HAP-1 (cell line): ENCODE results near the gene SCAP.
"Not testable (repeated sequence)": the region's sequence is repeated elsewhere in the genome, so short reads cannot be mapped to it uniquely, and the experiment has no call there.

Source experiments
- DNase-seq, 2 experiments: peaks; one replicate each; pipeline ENCODE4 v3.0.0-alpha.2; 2016 to 2020; ENCODE audit warnings: low spot score in 2 of 2
- H3K27me3 ChIP-seq: fragments of 250-450 bp; sonication (Bioruptor Pico); 2 replicates; pipeline ENCODE4 v1.5.1; 2020; ENCODE audit warnings: low read depth, mild to moderate bottlenecking, moderate library complexity
- H3K36me3 ChIP-seq: fragments of 250-450 bp; sonication (Bioruptor Pico); replicated peaks from 2 replicates; pipeline ENCODE4 v1.5.1; 2020; ENCODE audit warnings: mild to moderate bottlenecking
- H3K4me1 ChIP-seq: fragments of 250-450 bp; sonication (Bioruptor Pico); 2 replicates; pipeline ENCODE4 v1.5.1; 2020; ENCODE audit warnings: mild to moderate bottlenecking
- H3K4me3 ChIP-seq: fragments of 250-450 bp; sonication (Bioruptor Pico); 2 replicates; pipeline ENCODE4 v1.5.1; 2020; ENCODE audit warnings: mild to moderate bottlenecking, moderate library complexity
- H3K9me3 ChIP-seq: fragments of 250-450 bp; sonication (Bioruptor Pico); 2 replicates; pipeline ENCODE4 v1.5.1; 2020; ENCODE audit warnings: mild to moderate bottlenecking, moderate library complexity
- in situ Hi-C: fragments of 300-500 bp; cut with MboI; formaldehyde crosslinking; loops from 3 replicates; pipeline ENCODE4 v1.14.3; 2020; ENCODE audit warnings: low sequenced_read_pairs, inconsistent platforms, mixed read lengths

SCAP gene

DNA sequence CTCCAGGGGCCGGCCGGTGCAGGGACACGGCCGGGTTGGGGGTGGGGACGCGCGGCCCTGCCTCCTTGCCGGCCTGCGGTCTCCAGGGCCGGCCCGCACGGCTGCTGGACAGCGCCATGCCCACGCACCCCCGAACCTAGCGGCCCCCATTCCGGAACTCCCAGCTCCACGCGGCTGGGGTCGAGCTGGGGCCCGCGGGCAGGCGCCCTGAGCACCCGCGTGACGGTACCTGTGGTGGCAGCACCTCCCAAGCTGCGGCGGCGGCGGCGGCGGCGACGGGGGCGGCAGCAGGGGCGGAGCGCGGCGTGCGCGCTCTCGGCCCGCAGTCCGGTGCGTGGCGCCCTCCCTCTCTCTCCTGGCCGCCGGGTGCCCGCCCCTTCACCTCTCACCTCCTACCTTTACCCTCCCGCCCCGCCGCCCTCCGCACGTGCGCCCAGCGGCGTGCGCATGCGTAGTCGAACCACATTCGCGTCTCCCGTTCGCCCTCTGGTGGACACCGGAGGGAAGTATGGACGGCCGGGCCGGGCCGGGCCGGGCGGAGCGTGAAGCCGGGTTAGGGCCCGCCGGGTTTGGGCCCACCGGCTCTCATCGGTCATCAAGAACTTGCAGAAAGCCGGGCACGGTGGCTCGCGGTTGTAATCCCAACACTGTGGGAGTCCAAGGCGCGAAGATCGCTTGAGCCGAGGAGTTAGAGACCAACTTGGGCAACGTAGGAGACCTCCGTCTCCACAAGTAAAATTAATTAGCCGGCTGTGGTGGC, at the start of gene SCAP:
Gene SCAP (minus strand): TSS at position 372 of the 760 bp plus-strand sequence. CDS start 32,948 bp downstream, outside the sequence.
- peak; percentile 92 to 98 for DNase-seq
- in situ Hi-C loops, result no loop called here

GRCh38 chr3:47523310-47524073, 47.8 kb upstream of the SCAP start:
- no peaks in the 10 kb centered on the region for H3K27me3 ChIP-seq
- peaks cover 17% of the 10 kb centered on the region for H3K4me1 ChIP-seq
- H3K4me3 ChIP-seq, result no peak overlapping the region
- in situ Hi-C loops, result loop anchor here (5.0 kb wide), 1 partner anchor 259 kb away; the partner anchor contains the start of gene SMARCC1
- H3K9me3 ChIP-seq, result no peaks in the 10 kb centered on the region; the same call in 1 of the 2 replicates
- no peaks in the 10 kb centered on the region for H3K36me3 ChIP-seq
- no peak for DNase-seq

More for the DNA sequence above, at the start of gene SCAP:
- Histone ChIP-seq H3K4me3 (peak within 1 kb of the TSS; percentile 89), H3K9me3 (0 out of 2 replicates have a peak, but pooled peaks cover 3% of the 10 kb centered on the region), H3K4me1 (peaks cover 9% of the 10 kb centered on the region), H3K36me3 (no peaks in the 10 kb centered on the region; the same call in 1 of the 2 replicates), H3K27me3 (no peaks in the 10 kb centered on the region)

- DNase-seq, result peak; percentile 92
- Histone ChIP-seq H3K9me3 (no peaks in the 10 kb centered on the region; the same call in 1 of the 2 replicates), H3K4me3 (no peak overlapping the region), H3K4me1 (peaks cover 17% of the 10 kb centered on the region), H3K27me3 (no peaks in the 10 kb centered on the region), H3K36me3 (no peaks in the 10 kb centered on the region)
- in situ Hi-C loops, result loop anchor here (5.0 kb wide), 1 partner anchor 260 kb away; the partner anchor contains the start of gene SMARCC1
Observed at GRCh38 chr3:47522082-47522987, 46.6 kb upstream of the SCAP start.

DNA sequence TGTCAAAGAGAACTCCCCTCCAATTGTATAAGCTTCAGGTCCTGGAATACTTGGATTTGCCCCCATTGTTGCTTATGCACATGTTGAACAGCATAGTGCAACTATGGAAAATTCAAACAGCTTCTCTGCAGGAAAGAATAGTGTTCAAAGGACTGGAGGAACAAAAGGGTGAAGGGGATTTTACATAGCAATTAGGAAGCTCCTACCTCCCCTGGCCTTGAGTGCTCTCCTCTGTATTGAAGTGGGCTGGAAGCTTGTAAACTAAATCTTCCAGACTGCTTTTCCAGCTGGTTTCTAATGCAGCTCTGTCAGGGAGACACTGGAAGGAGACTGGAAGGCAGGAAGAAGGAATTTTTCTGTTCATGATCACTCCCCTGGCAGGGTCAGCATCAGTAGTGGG, 45.0 kb upstream of the SCAP start:
- no peaks in the 10 kb centered on the region for H3K27me3 ChIP-seq
- in situ Hi-C loops, result loop anchor here (5.0 kb wide), 1 partner anchor 262 kb away; the partner anchor contains the start of gene SMARCC1
- DNase-seq, result peak; percentile 74 to 99
- H3K36me3 ChIP-seq, result no peaks in the 10 kb centered on the region
- H3K9me3 ChIP-seq, result no peaks in the 10 kb centered on the region
- H3K4me3 ChIP-seq, result no peak overlapping the region
- H3K4me1 ChIP-seq, result peaks cover 21% of the 10 kb centered on the region

- in situ Hi-C loops, result no loop called here
- H3K4me1 ChIP-seq, result peaks cover 25% of the 10 kb centered on the region
Observed at GRCh38 chr3:47517937-47518336, 42.2 kb upstream of the SCAP start.

GRCh38 chr3:47515864-47516319, 40.2 kb upstream of the SCAP start:
- peaks cover 20% of the 10 kb centered on the region for H3K4me1 ChIP-seq
- H3K9me3 ChIP-seq, result no peaks in the 10 kb centered on the region
- no peak overlapping the region for H3K4me3 ChIP-seq
- in situ Hi-C loops, result no loop called here
- H3K36me3 ChIP-seq, result peaks cover 5% of the 10 kb centered on the region; the same call in 1 of the 2 replicates
- no peaks in the 10 kb centered on the region for H3K27me3 ChIP-seq
- DNase-seq, result peak in 1 of 2 experiments; percentile 28

More at GRCh38 chr3:47517937-47518336, 42.2 kb upstream of the SCAP start:
- H3K9me3 ChIP-seq, result no peaks in the 10 kb centered on the region
- H3K4me3 ChIP-seq, result no peak overlapping the region
- DNase-seq, result no peak
- H3K27me3 ChIP-seq, result no peaks in the 10 kb centered on the region
- no peaks in the 10 kb centered on the region for H3K36me3 ChIP-seq

DNA sequence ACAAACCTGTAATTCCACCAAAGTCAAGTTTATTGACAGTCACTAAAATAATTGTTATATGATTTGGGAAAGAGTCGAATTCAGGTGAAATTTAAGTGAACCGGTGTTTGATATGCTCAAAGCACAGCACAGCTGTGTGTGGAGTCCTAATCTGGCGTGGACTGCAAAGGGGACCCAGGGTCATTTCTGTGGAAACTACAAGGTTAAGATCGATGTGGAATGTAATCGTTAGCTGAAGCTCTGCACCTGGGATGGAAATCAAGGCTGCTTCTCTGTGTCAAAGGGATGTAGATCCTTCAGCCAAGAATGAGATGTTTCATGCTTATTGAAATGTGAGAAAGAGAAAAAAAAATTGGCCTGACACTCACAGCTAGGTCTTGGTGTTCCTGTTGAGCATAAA, 39.4 kb upstream of the SCAP start:
- in situ Hi-C loops, result no loop called here
- Histone ChIP-seq H3K4me1 (peaks cover 14% of the 10 kb centered on the region), H3K9me3 (no peaks in the 10 kb centered on the region), H3K36me3 (peaks cover 13% of the 10 kb centered on the region), H3K27me3 (no peaks in the 10 kb centered on the region), H3K4me3 (no peak overlapping the region)
- no peak for DNase-seq

DNA sequence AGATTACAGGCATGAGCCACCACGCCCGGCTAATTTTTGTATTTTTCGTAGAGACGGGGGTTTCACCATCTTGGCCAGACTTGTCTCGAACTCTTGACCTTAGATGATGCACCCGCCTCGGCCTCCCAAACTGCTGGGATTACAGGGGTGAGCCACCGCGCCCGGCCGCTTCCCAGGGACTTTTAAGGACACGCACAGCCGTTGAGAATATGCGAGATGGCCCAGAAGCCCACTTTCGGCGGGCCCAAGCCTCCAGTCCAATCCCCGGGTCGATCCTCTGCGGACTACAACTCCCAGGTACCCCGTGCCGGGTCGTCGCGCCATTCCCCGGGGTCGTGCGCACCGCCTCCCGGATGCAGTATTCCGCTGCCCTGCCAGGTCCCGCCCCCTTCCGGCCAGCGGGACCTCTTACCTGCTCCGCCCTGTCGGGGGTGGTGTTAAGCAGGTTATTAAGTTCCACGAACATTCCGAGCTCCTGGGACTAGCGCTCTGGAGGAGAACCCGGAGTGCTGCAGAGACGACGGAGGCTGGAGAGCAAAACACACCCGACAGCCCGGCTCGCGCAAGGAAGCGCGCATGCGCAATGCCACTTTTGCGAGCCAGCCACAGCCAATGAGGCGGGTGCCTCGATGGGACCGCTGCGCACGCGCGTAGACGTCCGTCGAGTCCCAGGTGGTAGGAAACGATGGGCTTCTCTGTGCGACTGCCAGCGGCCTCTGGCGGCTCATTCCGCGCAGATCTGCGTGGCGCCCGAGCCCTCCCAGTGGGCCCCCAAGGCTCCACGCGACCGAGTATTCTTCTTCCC, 37.6 kb upstream of the SCAP start, which contains the start of gene ELP6:
Gene ELP6 (minus strand): TSS at position 588 of the 805 bp plus-strand sequence. CDS start 122 bp downstream, at position 466.
- Histone ChIP-seq H3K4me1 (peaks cover 14% of the 10 kb centered on the region), H3K36me3 (peaks cover 25% of the 10 kb centered on the region), H3K4me3 (peak within 1 kb of the TSS; percentile 64), H3K27me3 (no peaks in the 10 kb centered on the region), H3K9me3 (no peaks in the 10 kb centered on the region)
- peak; percentile 93 to 98 for DNase-seq
- in situ Hi-C loops, result no loop called here

DNA sequence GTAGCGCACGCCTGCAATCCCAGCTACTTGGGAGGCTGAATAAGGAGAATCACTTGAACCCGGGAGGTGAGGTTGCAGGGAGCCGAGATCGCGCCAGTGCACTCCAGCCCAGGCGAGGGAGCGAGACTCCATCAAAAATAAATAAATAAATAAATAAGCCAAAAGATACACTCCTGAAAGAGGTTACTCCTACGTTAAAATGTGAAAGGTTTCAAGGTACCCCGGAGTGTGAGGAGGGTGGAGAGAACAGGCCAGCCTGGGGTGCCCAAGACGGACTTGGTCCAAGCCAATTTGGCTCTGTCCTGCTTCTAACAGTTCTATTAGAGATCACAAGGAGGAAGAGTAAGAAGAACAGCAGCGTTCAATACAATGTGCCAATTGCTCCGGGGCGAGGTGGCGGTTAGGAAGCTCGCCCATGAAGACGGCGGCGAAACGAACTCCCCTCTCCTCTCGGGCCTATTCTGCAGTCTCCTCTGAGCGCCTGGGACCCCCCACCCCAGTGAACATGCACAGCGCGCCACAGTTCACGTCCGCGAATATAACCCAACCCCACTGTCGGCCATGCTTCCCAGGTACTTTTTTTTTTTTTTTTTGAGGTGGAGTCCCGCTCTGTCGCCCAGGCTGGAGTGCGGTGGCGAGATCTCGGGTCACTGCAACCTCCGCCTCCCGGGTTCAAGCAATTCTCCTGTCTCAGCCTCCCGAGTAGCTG, 36.8 kb upstream of the SCAP start:
- Histone ChIP-seq H3K4me1 (peaks cover 14% of the 10 kb centered on the region), H3K27me3 (no peaks in the 10 kb centered on the region), H3K9me3 (no peaks in the 10 kb centered on the region), H3K4me3 (peak overlapping the region; percentile 64), H3K36me3 (peaks cover 28% of the 10 kb centered on the region)
- in situ Hi-C loops, result no loop called here
- peak; percentile 28 to 47 for DNase-seq

GRCh38 chr3:47505267-47505666, 29.5 kb upstream of the SCAP start:
- H3K9me3 ChIP-seq, in situ Hi-C loops, H3K27me3 ChIP-seq, DNase-seq, H3K4me3 ChIP-seq, H3K4me1 ChIP-seq: not testable (repeated sequence)
- peaks cover 62% of the 10 kb centered on the region for H3K36me3 ChIP-seq

DNA sequence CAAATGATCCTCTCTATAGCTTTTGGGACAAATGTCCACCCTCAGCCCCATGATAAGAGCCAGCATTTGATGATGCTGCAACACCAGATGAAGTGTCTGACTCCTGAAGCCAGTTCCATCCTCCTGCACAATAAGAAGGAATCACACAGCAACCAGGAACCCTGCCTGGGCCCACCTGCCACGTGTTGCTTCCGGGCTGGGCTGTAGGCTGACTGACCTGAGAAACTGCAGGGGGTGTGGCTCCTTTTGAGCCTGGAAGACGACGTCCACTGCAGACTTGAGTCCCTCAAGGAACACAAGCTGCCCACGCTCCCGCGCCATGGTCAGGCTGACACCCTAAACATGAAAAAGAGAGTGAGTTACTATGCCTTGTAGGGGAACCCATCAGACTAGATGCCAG, 28.4 kb upstream of the SCAP start:
- Histone ChIP-seq H3K36me3 (peaks cover 58% of the 10 kb centered on the region), H3K4me3 (no peak overlapping the region), H3K9me3 (no peaks in the 10 kb centered on the region), H3K4me1 (no peaks in the 10 kb centered on the region), H3K27me3 (no peaks in the 10 kb centered on the region)
- DNase-seq, result no peak
- in situ Hi-C loops, result no loop called here

- no peaks in the 10 kb centered on the region for H3K4me1 ChIP-seq
- H3K9me3 ChIP-seq, result no peaks in the 10 kb centered on the region
- no peak overlapping the region for H3K4me3 ChIP-seq
- in situ Hi-C loops, result no loop called here
- no peak for DNase-seq
- no peaks in the 10 kb centered on the region for H3K27me3 ChIP-seq
- peaks cover 64% of the 10 kb centered on the region for H3K36me3 ChIP-seq
Observed at GRCh38 chr3:47503033-47503432, 27.3 kb upstream of the SCAP start.
